GM12873 (cell line): ENCODE measurements around the gene BMP7.

Experiments used
- TF ChIP-seq, protein P1 (sequence below): IDR thresholded peaks from 2 replicates; pipeline ENCODE4 v1.5.1; 2012; ENCODE audit warnings: low read depth, mild to moderate bottlenecking, moderate library complexity, low read length, control low read depth; ENCODE audit not compliant: insufficient read depth; ENCODE audit errors: missing control alignments

BMP7 gene

DNA sequence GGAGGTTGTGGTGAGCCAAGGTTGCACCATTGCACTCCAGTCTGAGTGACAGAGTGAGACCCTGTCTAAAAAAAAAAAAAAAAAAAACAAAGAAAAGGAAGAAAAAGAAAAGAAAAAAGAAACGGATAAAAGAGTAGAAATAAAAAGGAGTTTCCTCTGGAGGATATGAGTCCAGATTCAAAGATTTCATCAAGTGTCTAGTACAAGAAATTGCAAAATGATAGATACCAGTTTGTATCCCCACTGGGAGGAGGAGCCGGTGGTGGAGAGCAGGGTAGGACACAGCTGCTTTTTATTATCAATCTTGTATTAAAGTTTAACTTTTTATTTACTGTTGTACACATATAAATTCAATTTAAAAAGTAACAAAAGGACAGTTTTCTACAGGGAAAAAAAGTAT is 113.9 kb downstream of the BMP7 start:
- TF ChIP-seq, protein P1, sequence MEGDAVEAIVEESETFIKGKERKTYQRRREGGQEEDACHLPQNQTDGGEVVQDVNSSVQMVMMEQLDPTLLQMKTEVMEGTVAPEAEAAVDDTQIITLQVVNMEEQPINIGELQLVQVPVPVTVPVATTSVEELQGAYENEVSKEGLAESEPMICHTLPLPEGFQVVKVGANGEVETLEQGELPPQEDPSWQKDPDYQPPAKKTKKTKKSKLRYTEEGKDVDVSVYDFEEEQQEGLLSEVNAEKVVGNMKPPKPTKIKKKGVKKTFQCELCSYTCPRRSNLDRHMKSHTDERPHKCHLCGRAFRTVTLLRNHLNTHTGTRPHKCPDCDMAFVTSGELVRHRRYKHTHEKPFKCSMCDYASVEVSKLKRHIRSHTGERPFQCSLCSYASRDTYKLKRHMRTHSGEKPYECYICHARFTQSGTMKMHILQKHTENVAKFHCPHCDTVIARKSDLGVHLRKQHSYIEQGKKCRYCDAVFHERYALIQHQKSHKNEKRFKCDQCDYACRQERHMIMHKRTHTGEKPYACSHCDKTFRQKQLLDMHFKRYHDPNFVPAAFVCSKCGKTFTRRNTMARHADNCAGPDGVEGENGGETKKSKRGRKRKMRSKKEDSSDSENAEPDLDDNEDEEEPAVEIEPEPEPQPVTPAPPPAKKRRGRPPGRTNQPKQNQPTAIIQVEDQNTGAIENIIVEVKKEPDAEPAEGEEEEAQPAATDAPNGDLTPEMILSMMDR = no peak

DNA sequence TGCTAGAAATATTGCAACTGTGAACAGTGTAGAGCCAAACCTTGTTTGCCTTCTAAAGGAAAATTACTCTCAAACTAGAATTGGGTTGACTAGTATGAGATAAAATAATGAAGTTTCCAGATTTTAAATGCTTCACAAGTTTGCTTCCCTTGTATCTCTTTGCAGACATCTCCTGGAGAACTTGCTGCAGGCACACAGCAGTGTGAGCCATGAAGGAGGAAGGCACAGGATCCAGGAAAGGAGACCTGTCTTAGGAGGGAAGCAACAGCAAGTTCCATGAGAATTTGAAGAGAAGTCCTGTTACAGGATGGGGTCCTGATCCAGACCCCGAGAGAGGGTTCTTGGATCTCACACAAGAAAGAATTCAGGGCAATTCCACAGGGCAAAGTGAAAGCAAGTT is 115.9 kb downstream of the BMP7 start:
- TF ChIP-seq, protein P1 = no peak

DNA sequence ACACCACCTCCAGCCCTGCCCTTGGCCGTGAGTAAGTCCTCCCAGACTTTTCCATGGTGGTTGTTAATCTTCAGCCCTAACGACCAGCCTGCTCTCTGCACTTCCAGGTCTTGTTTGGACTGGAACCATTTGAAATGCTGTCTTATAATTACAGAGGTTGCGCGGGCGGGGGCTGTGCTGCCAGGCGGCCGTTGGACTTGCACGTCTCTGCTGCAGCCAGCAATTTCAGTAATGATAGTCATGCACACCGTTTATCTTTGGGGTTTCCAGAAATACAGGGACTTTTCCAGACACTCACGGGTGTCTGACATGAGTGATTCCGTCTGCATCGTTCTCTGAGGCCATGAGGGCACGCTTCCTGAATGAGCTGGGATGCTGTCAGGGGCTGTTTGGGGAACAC is 118.2 kb downstream of the BMP7 start:
- TF ChIP-seq, protein P1 = no peak

DNA sequence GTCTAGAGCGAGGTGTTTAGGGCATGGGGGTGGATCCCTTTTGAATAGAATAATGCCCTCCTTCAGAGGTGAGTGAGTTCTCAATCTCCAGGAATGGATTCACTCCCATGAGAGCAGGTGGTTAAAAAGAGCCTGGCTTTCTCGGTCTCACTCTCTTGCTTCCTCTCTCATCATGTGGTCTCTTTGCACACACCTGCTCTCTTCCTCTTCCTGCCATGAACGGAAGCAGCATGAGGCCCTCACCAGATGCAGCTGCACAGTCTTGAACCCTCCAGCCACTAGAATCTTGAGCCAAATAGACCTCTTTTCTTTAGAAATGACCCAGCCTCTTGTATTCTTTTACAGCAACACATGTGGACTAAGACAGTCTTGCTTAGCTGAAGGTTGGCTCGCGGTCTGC is 119.3 kb downstream of the BMP7 start:
- TF ChIP-seq, protein P1 = no peak

DNA sequence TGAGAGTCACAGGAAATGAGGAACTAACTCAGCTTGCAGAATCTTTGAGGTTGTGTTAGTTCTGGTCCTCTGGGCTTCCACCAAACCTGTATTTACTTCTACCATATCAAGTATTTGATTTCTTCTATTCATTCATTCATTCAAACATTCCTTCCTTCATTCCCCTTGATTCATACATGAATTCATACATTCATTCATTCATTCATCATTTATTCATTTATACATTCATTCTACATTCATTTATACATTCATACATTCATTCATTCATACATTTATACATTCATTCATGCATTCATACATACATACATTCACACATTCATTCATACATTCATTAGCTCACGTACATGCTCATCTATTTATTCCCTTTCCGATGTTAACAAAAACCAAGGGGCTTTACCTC is 120.3 kb downstream of the BMP7 start:
- TF ChIP-seq, protein P1 = no peak

DNA sequence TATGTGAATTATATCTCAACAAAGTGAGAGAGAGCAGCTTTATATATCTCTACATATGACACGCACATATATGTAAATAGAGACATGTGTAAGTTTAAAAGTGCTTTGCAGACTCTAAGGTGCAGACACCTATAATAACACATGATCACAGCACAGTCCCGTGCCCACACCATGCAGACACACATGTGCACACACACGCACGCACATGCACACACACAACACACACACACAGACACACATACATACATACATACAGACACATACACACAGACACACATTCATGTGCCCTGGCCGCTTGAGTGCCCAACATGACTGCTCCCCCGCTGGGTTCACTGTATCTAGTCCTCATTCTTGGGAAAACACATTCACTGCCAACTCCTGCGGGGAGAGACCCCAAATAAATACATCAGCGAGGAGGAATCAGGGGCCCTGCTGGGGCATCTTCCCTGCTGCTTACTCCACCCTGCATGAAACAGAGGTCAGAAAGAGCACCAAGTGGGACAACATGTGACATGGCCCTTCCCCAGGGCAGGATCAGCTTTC is 121.3 kb downstream of the BMP7 start:
- TF ChIP-seq, protein P1 = no peak

DNA sequence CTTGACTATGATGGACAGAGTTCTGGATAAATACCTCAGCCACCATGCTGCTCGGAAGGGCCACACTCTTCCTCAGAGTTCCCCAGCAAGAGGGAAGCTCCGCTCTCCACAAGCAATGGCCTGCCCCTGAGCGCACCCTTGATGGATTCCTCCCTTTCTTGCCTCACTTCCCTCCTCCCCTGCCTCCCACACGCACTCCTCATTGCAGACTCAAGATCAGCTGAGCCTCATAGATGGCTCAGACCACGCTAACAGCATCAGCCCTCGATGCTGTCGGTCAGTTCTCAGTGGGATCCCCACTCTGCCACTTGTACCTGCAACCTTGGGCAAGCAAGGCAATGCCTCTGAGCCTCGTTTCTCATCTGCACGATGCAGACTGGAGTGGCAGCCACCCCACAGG is 123.3 kb downstream of the BMP7 start:
- TF ChIP-seq, protein P1 = no peak
